ENCODE data around the gene RNF151. TPM values are rescaled to one million over a fixed set of nuclear protein-coding genes. Genes with fewer than 3 reads are reported as not detected.

Gene RNF151
- total RNA-seq, 2 donors from 2014 or later: not detected

DNA sequence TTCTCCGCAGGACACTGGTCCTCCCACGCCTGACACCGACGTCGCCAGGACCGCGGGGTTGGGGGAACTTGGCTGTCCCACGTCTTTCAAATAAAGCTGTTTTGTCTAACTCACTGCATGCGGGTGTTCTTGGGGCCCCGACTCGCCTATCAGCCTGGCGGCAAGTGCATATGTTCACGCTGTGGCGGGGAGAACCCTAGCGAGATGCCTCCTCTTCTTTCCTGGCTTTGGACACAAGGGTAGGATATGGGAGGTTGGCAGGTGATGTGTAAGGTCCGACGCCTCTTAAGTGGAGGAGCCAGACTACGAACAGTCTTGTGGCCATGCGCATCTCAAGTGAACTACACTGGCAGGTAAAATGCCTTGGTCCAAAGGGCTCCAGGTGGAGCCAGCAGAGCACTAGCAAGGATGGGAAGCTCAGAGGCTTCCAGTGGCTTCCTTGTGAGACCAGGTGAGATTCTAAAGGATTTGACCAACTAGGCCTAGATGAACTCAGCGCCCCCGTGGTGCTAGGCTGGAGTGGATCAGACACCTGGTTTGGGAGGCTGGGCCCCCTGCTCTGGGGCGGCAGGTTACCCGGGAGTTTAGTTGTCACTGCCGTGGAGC lies 1.2 kb upstream of the RNF151 start:
- DNase-seq (ENCODE audit: low spot score): no peak
- peak overlapping the region; percentile 88 to 91 for H3K27ac ChIP-seq
- peak overlapping the region; percentile 74 to 80 for H3K4me3 ChIP-seq
- H3K36me3 ChIP-seq: peaks cover 26% of the 10 kb centered on the region
- H3K9me3 ChIP-seq: no peaks in the 10 kb centered on the region
- TF ChIP-seq CTCF (IDR thresholded peaks at IDR 0.05): no peak
- no peaks in the 10 kb centered on the region for H3K27me3 ChIP-seq
- H3K4me1 ChIP-seq: peaks cover 0 to 38% of the 10 kb centered on the region in 2 donors

- no peak overlapping the region for H3K4me3 ChIP-seq
- DNase-seq (ENCODE audit: low spot score): no peak
- peaks cover 0 to 42% of the 10 kb centered on the region in 2 donors for H3K4me1 ChIP-seq
- no peaks in the 10 kb centered on the region for H3K9me3 ChIP-seq
- TF ChIP-seq CTCF (IDR thresholded peaks at IDR 0.05): no peak
- H3K27me3 ChIP-seq: no peaks in the 10 kb centered on the region
- peaks cover 6% of the 10 kb centered on the region for H3K36me3 ChIP-seq
- H3K27ac ChIP-seq: no peak overlapping the region
Measured at GRCh38 chr16:1968146-1968953, 1.7 kb downstream of the RNF151 start.

- no peak for TF ChIP-seq CTCF (IDR thresholded peaks at IDR 0.05)
- peak; percentile 95 for DNase-seq (ENCODE audit: low spot score)
Measured at GRCh38 chr16:1971796-1972489, 5.3 kb downstream of the RNF151 start, which contains the start of gene TBL3. TBL3 (plus strand) TSS chr16:1972053; CDS start chr16:1972165, 112 bp downstream.

DNA sequence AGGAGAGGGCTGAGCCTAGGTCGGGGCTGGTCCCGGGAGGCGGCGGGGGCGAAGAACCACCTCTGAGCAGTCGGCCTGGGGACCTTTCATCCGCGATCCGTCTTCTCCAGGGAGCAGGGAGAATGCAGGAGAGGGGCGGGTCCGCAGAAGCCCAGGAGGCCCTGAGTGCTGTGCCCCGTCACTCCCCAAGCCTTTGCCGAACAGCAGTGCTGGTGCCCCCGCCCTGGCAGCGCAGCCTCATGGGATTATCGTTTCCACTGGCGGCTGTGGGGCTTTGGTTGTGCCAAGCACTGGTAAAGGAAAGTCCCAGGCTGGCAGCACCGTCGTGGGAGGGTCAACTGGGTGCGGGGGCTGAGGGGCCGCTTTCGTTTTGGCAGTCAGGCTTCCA lies 5.8 kb downstream of the RNF151 start:
- peaks cover 0 to 27% of the 10 kb centered on the region in 2 donors for H3K4me1 ChIP-seq
- H3K27ac ChIP-seq: peak overlapping the region in 1 of 2 donors; percentile 88
- peak overlapping the region; percentile 84 to 100 for H3K4me3 ChIP-seq
- no peaks in the 10 kb centered on the region for H3K27me3 ChIP-seq
- no peaks in the 10 kb centered on the region for H3K9me3 ChIP-seq
- no peak for DNase-seq (ENCODE audit: low spot score)
- no peak for TF ChIP-seq CTCF (IDR thresholded peaks at IDR 0.05)
- H3K36me3 ChIP-seq: peaks cover 34% of the 10 kb centered on the region

More at GRCh38 chr16:1971796-1972489, 5.3 kb downstream of the RNF151 start, which contains the start of gene TBL3:
- H3K4me1 ChIP-seq: peaks cover 0 to 27% of the 10 kb centered on the region in 2 donors
- peaks cover 29% of the 10 kb centered on the region for H3K36me3 ChIP-seq
- no peaks in the 10 kb centered on the region for H3K27me3 ChIP-seq
- H3K27ac ChIP-seq: peak within 1 kb of the TSS; percentile 88 to 89
- H3K9me3 ChIP-seq: no peaks in the 10 kb centered on the region
- H3K4me3 ChIP-seq: peak within 1 kb of the TSS; percentile 84 to 100

- H3K4me1 ChIP-seq: peaks cover 0 to 27% of the 10 kb centered on the region in 2 donors
- H3K27me3 ChIP-seq: peaks cover 0 to under 1% of the 10 kb centered on the region in 2 donors
- peaks cover 46% of the 10 kb centered on the region for H3K36me3 ChIP-seq
- no peaks in the 10 kb centered on the region for H3K9me3 ChIP-seq
- no peak overlapping the region for H3K4me3 ChIP-seq
- H3K27ac ChIP-seq: no peak overlapping the region
- DNase-seq (ENCODE audit: low spot score): no peak
- no peak for TF ChIP-seq CTCF (IDR thresholded peaks at IDR 0.05)
Measured at GRCh38 chr16:1973461-1974156, 7.0 kb downstream of the RNF151 start.

Data from right atrium auricular region (tissue), 2 donors.